Erythroblast (primary cell): ENCODE results near the gene BIK.

Experiments
- GATA1 ChIP-seq: IDR thresholded peaks from 2 replicates; pipeline ENCODE4 v1.6.1; 2011; ENCODE audit warnings: low read depth, mild to moderate bottlenecking, control low read depth, low read length, moderate library complexity
- POLR2A ChIP-seq: IDR thresholded peaks from 2 replicates; pipeline ENCODE4 v1.6.1; 2011; ENCODE audit warnings: mild to moderate bottlenecking, low read length

- no peak for TF ChIP-seq POLR2A
- no peak for TF ChIP-seq GATA1
These were observed 30.8 kb upstream of the BIK start for GRCh38 chr22:43079742-43080141.
